CD14-positive monocyte (primary cell): ENCODE measurements around the gene CDH4. TPM values are rescaled to one million over a fixed set of nuclear protein-coding genes. Genes with fewer than 3 reads are reported as not detected.

Experiments used
- DNase-seq, 3 donors: peaks; one replicate each; pipeline ENCODE4 v3.0.0-alpha.2; 2011 to 2022
- H2AFZ ChIP-seq: 2 replicates; pipeline ENCODE4 v1.6.0; 2012; ENCODE audit warnings: mild to moderate bottlenecking, low read depth, low read length, inconsistent platforms; ENCODE audit not compliant: insufficient read depth, poor library complexity, severe bottlenecking
- H3K27ac ChIP-seq, 2 donors: 1 replicate in 1 of 2; 2 replicates in 1 of 2; pipeline ENCODE4 v1.5.1; 2012 to 2013; ENCODE audit warnings: low read length in 2 of 2, control low read depth in 1 of 2, inconsistent platforms in 1 of 2, low read depth in 1 of 2, mild to moderate bottlenecking in 1 of 2
- H3K27me3 ChIP-seq, 2 donors: one replicate each; pipeline versions ENCODE4 v1.6.0 to v1.6.1; 2011 to 2013; ENCODE audit warnings: low read length in 2 of 2; ENCODE audit not compliant: control insufficient read depth in 2 of 2, insufficient read depth in 2 of 2
- H3K36me3 ChIP-seq, 2 donors: replicated peaks in 1 of 2; 1 replicate in 1 of 2; 2 replicates in 1 of 2; pipeline versions ENCODE4 v1.5.1 to v1.6.1; 2012 to 2013; ENCODE audit warnings: low read length in 2 of 2, control low read depth in 1 of 2, inconsistent platforms in 1 of 2, mild to moderate bottlenecking in 1 of 2; ENCODE audit not compliant: insufficient read depth in 2 of 2, control insufficient read depth in 1 of 2
- H3K4me1 ChIP-seq, 2 donors: 1 replicate in 1 of 2; 2 replicates in 1 of 2; pipeline versions ENCODE4 v1.5.1 to v1.6.1; 2012 to 2013; ENCODE audit warnings: low read length in 2 of 2, control low read depth in 1 of 2, inconsistent platforms in 1 of 2, mild to moderate bottlenecking in 1 of 2, moderate library complexity in 1 of 2; ENCODE audit not compliant: insufficient read depth in 2 of 2, control insufficient read depth in 1 of 2
- H3K4me2 ChIP-seq: replicated peaks from 2 replicates; pipeline ENCODE3; 2012; ENCODE audit warnings: low read length, moderate library complexity, mild to moderate bottlenecking; ENCODE audit not compliant: poor library complexity, severe bottlenecking; ENCODE audit errors: extremely low read depth
- H3K4me3 ChIP-seq, 3 experiments: fragments of 200-600 bp in 1 of 3; sonication (generic) in 1 of 3; replicated peaks in 1 of 3; 1 replicate in 2 of 3; 2 replicates in 1 of 3; pipeline ENCODE4 v1.5.1; 2011 to 2013; ENCODE audit warnings: low read length in 3 of 3, mild to moderate bottlenecking in 3 of 3, control low read depth in 2 of 3, low read depth in 2 of 3, inconsistent platforms in 1 of 3, moderate library complexity in 1 of 3
- H3K79me2 ChIP-seq: 2 replicates; pipeline ENCODE4 v1.6.0; 2012; ENCODE audit warnings: mild to moderate bottlenecking, control low read depth, inconsistent platforms, low read length, moderate library complexity; ENCODE audit not compliant: insufficient read depth
- H3K9ac ChIP-seq: 2 replicates; pipeline ENCODE4 v1.6.0; 2017; ENCODE audit warnings: low read length, mild to moderate bottlenecking; ENCODE audit not compliant: insufficient read depth, poor library complexity, severe bottlenecking
- H3K9me3 ChIP-seq, 2 donors: replicated peaks in 1 of 2; 1 replicate in 1 of 2; 2 replicates in 1 of 2; pipeline versions ENCODE4 v1.5.1 to v1.6.1; 2012 to 2013; ENCODE audit warnings: low read length in 2 of 2, control low read depth in 1 of 2; ENCODE audit not compliant: control insufficient read depth in 1 of 2, insufficient read depth in 1 of 2
- H4K20me1 ChIP-seq: 2 replicates; pipeline ENCODE4 v1.6.0; 2012; ENCODE audit warnings: mild to moderate bottlenecking, low read length, control low read depth, moderate library complexity; ENCODE audit not compliant: insufficient read depth
- H3K27ac Mint-ChIP-seq, 7 donors: one replicate each; pipeline ENCODE4 v1.8.0; 2020; ENCODE audit warnings: mild to moderate bottlenecking in 7 of 7, mixed read lengths in 7 of 7, moderate library complexity in 6 of 7, inconsistent platforms in 2 of 7
- H3K27me3 Mint-ChIP-seq, 3 donors: one replicate each; pipeline ENCODE4 v1.8.0; 2021 to 2022; ENCODE audit warnings: low read depth in 3 of 3, mild to moderate bottlenecking in 3 of 3, mixed read lengths in 3 of 3, moderate library complexity in 3 of 3, inconsistent platforms in 1 of 3
- H3K36me3 Mint-ChIP-seq, 2 donors: one replicate each; pipeline ENCODE4 v1.8.0; 2020; ENCODE audit warnings: mixed read lengths in 2 of 2, inconsistent platforms in 1 of 2, mild to moderate bottlenecking in 1 of 2
- H3K4me1 Mint-ChIP-seq: one replicate; pipeline ENCODE4 v1.8.0; 2020; ENCODE audit warnings: mild to moderate bottlenecking, mixed read lengths
- H3K4me3 Mint-ChIP-seq, 2 donors: one replicate each; pipeline ENCODE4 v1.8.0; 2020; ENCODE audit warnings: mild to moderate bottlenecking in 2 of 2, mixed read lengths in 2 of 2, moderate library complexity in 1 of 2
- H3K9me3 Mint-ChIP-seq, 7 donors: one replicate each; pipeline ENCODE4 v1.8.0; 2020 to 2022; ENCODE audit warnings: mixed read lengths in 7 of 7, mild to moderate bottlenecking in 6 of 7, moderate library complexity in 6 of 7, inconsistent platforms in 2 of 7
- CTCF ChIP-seq: fragments of 200-600 bp; IDR thresholded peaks from one replicate; pipeline ENCODE4 v1.8.0; 2022; ENCODE audit warnings: antibody characterized with exemption, mild to moderate bottlenecking
- WGBS: methylation state at CpG from one replicate; pipeline ENCODE4 v1.1.5; 2013; ENCODE audit warnings: missing lambda C conversion rate; ENCODE audit not compliant: insufficient coverage; 5-methylcytosine and 5-hydroxymethylcytosine counted together
- intact Hi-C, 2 donors: fragments of 100-400 bp; cut with micrococcal nuclease; formaldehyde crosslinking; loops; one replicate each; pipeline versions ENCODE4 v1.15.0 to v1.15.1; 2023
- polyA plus RNA-seq, 3 donors: library from polyadenylated mRNA; depleted of rRNA in 1 of 3; unstranded in 2 of 3; stranded (reverse) in 1 of 3; fragments of 300-500 nt in 2 of 3; fragments of >200 nt in 1 of 3; fragmentation: Illumina TruSeq in 2 of 3; gene quantifications; 1 replicate in 2 of 3; 2 replicates in 1 of 3; pipeline ENCODE4 v1.2.3, GENCODE V29; 2012 to 2021

The CDH4 gene
- polyA plus RNA-seq, 3 donors = not detected

- Mint-ChIP-seq H3K27me3 (peaks cover 0 to 4% (median 2%) of the 10 kb centered on the region in 3 donors), H3K4me3 (no peak overlapping the region), H3K4me1 (no peaks in the 10 kb centered on the region), H3K27ac (peak overlapping the region in 1 of 7 donors; percentile 8), H3K36me3 (no peaks in the 10 kb centered on the region), H3K9me3 (peaks cover 1 to 25% (median 4%) of the 10 kb centered on the region in 7 donors)
- Histone ChIP-seq H3K27ac (no peak overlapping the region), H3K27me3 (no peaks in the 10 kb centered on the region), H3K9me3 (peaks cover 11 to 54% of the 10 kb centered on the region in 2 donors), H3K4me3 (no peak overlapping the region), H4K20me1 (no peaks in the 10 kb centered on the region), H3K9ac (no peak overlapping the region), H2AFZ (no peak overlapping the region), H3K4me2 (no peak overlapping the region), H3K36me3 (no peaks in the 10 kb centered on the region), H3K4me1 (no peaks in the 10 kb centered on the region), H3K79me2 (no peaks in the 10 kb centered on the region)
- TF ChIP-seq CTCF = no peak
- no peak for DNase-seq
- intact Hi-C loops = no loop called here
- WGBS = no CpG with 5 or more reads among the region's 13 CpGs
Measured at GRCh38 chr20:61448386-61448785, 196.3 kb downstream of the CDH4 start.

GRCh38 chr20:61449057-61449609, 197.1 kb downstream of the CDH4 start:
- Mint-ChIP-seq H3K36me3 (no peaks in the 10 kb centered on the region), H3K27ac (no peak overlapping the region), H3K27me3 (peaks cover 0 to 5% (median 2%) of the 10 kb centered on the region in 3 donors), H3K9me3 (peaks cover 1 to 25% (median 5%) of the 10 kb centered on the region in 7 donors), H3K4me1 (no peaks in the 10 kb centered on the region), H3K4me3 (no peak overlapping the region)
- Histone ChIP-seq H3K4me1 (no peaks in the 10 kb centered on the region), H3K27me3 (no peaks in the 10 kb centered on the region), H3K36me3 (no peaks in the 10 kb centered on the region), H3K4me2 (no peak overlapping the region), H3K4me3 (no peak overlapping the region), H2AFZ (no peak overlapping the region), H4K20me1 (no peaks in the 10 kb centered on the region), H3K79me2 (no peaks in the 10 kb centered on the region), H3K27ac (no peak overlapping the region), H3K9ac (no peak overlapping the region), H3K9me3 (peaks cover 8 to 58% of the 10 kb centered on the region in 2 donors)
- intact Hi-C loops = no loop called here
- no peak for DNase-seq
- WGBS = 66% methylated on average over 4 of the region's 8 CpGs
- no peak for TF ChIP-seq CTCF
